Kidney (tissue), 14 donors: Measurements from ENCODE around the gene PARVB. TPM values are rescaled to one million over a fixed set of nuclear protein-coding genes. Genes with fewer than 3 reads are reported as not detected.
A peak's percentile ranks its signal among the peaks of the same experiment; 100 is the strongest.

ENCODE experiments used
- DNase-seq, 5 donors: peaks; one replicate each; pipeline ENCODE4 v3.0.0-alpha.2; 2013 to 2020
- FAIRE-seq: peaks from 2 replicates; lab custom pipeline; 2012; peaks lifted over from hg19 to GRCh38; lab: Jason Lieb, UNC
- H3K27ac ChIP-seq, 2 donors: one replicate each; pipeline ENCODE4 v1.7.0; 2013; ENCODE audit warnings: low read depth in 2 of 2, low read length in 2 of 2, inconsistent platforms in 1 of 2
- H3K27me3 ChIP-seq: one replicate; pipeline ENCODE4 v1.7.1; 2013; ENCODE audit warnings: low read length, inconsistent platforms; ENCODE audit not compliant: control insufficient read depth, insufficient read depth
- H3K36me3 ChIP-seq, 3 donors: one replicate each; pipeline versions ENCODE4 v1.7.0 to v1.7.1; 2013; ENCODE audit warnings: low read length in 3 of 3, control low read depth in 1 of 3, inconsistent platforms in 1 of 3; ENCODE audit not compliant: insufficient read depth in 3 of 3, control insufficient read depth in 2 of 3
- H3K4me1 ChIP-seq, 3 donors: one replicate each; pipeline versions ENCODE4 v1.7.0 to v1.7.1; 2013; ENCODE audit warnings: low read length in 3 of 3, inconsistent platforms in 1 of 3, low read depth in 1 of 3; ENCODE audit not compliant: control insufficient read depth in 2 of 3, insufficient read depth in 2 of 3
- H3K4me3 ChIP-seq, 3 donors: one replicate each; pipeline versions ENCODE4 v1.7.0 to v1.8.1; 2013; ENCODE audit warnings: low read length in 3 of 3, control low read depth in 1 of 3, inconsistent platforms in 1 of 3
- H3K9ac ChIP-seq, 3 donors: one replicate each; pipeline versions ENCODE4 v1.7.0 to v1.7.1; 2013; ENCODE audit warnings: low read length in 3 of 3, control low read depth in 1 of 3, inconsistent platforms in 1 of 3
- H3K9me3 ChIP-seq, 3 donors: one replicate each; pipeline versions ENCODE4 v1.7.0 to v1.7.1; 2013; ENCODE audit warnings: low read length in 3 of 3, control low read depth in 1 of 3, inconsistent platforms in 1 of 3; ENCODE audit not compliant: control insufficient read depth in 2 of 3, insufficient read depth in 1 of 3
- CTCF ChIP-seq: IDR thresholded peaks from 3 replicates; pipeline ENCODE4 v1.5.1; 2012; ENCODE audit warnings: mild to moderate bottlenecking, moderate library complexity, borderline replicate concordance; ENCODE audit not compliant: insufficient read depth; ENCODE audit errors: extremely low read depth
- intact Hi-C: fragments of 100-400 bp; cut with DNase I; formaldehyde crosslinking; loops from one replicate; pipeline ENCODE4 v1.11.1; 2022
- polyA plus RNA-seq: library from polyadenylated mRNA; stranded (reverse); fragments of 350-450 nt; fragmentation: Illumina TruSeq; extraction: RNeasy Lipid Tissue Mini Kit (QIAGEN cat#74804); gene quantifications from one replicate; pipeline ENCODE4 v1.2.3, GENCODE V29; 2014; ENCODE audit warnings: low read depth, low replicate concordance; ENCODE audit not compliant: insufficient read depth
- total RNA-seq: library from RNA; stranded (reverse); fragmentation: NEBNext Ultra II Directional; extraction: Animal tissue kit (Norgen Biotek cat#: 25700); gene quantifications from one replicate; pipeline ENCODE4 v1.2.1, GENCODE V29; 2021
- donor health status: control.
- donor health status: control.
- donor health status: control.
- donor health status: control.
- donor health status: control.
- donor health status: DM: yes; HTN: yes; CAD: no.
- donor health status: Normal renal cell carcinoma (clear cell type).

The PARVB gene
- total and polyA plus RNA-seq, 2 donors from 2014 or later, result 32.9 to 51.1 TPM

DNA sequence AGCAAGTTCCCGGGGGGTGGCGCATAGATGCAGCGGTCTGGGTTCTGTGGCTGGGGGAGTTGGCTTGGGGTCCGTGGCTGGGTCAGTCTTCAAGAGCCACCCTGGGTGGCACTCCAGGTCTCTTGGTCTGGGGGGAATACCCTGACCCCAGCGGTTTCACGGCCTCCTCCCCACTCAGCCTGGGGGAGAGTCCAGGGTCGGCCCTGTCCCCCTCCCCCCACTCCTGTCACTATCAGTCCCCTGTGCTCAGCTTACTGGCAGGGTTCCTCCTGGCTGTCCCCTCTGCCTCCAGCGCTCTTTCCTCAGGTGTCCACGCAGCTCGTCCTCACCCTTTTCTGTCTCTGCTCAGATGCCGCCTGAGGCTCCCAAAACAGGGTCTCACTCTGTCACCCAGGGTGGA lies 88.1 kb downstream of the PARVB start:
- intact Hi-C loops, result no loop called here
- Histone ChIP-seq H3K36me3 (no peaks in the 10 kb centered on the region), H3K4me1 (no peaks in the 10 kb centered on the region), H3K27me3 (no peaks in the 10 kb centered on the region), H3K27ac (no peak overlapping the region), H3K4me3 (no peak overlapping the region), H3K9me3 (no peaks in the 10 kb centered on the region), H3K9ac (no peak overlapping the region)
- FAIRE-seq, result no peak
- peak in 1 of 5 donors; percentile 41 for DNase-seq
- no peak for TF ChIP-seq CTCF

DNA sequence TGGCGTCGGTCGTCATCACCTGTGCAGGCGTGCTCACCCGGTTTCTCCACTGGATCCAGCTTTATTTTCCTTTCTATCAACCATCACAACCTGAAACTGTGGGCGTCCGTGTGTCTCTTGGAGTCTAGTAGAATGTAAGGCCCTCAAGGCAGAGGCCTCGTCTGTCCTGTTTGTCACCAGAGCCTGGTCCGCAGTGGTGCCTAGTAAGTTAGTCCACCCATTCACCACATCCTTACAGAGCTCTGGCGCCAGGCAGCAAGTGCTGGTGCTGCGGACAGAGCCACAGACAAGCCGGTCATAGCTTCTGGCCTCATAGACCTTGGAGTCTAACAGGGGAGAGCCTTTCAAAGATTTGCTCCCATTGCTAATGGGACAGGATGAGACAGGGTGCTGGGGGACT lies 92.2 kb downstream of the PARVB start:
- TF ChIP-seq CTCF, result no peak
- peak in 1 of 5 donors; percentile 55 for DNase-seq
- H3K4me1 ChIP-seq, result no peaks in the 10 kb centered on the region
- intact Hi-C loops, result no loop called here
- H3K27me3 ChIP-seq, result no peaks in the 10 kb centered on the region
- FAIRE-seq, result no peak
- no peak overlapping the region for H3K4me3 ChIP-seq
- no peak overlapping the region for H3K27ac ChIP-seq
- H3K9ac ChIP-seq, result no peak overlapping the region
- peaks cover 0 to under 1% (median 0%) of the 10 kb centered on the region in 3 donors for H3K9me3 ChIP-seq
- peaks cover 0 to 2% (median 0%) of the 10 kb centered on the region in 3 donors for H3K36me3 ChIP-seq

DNA sequence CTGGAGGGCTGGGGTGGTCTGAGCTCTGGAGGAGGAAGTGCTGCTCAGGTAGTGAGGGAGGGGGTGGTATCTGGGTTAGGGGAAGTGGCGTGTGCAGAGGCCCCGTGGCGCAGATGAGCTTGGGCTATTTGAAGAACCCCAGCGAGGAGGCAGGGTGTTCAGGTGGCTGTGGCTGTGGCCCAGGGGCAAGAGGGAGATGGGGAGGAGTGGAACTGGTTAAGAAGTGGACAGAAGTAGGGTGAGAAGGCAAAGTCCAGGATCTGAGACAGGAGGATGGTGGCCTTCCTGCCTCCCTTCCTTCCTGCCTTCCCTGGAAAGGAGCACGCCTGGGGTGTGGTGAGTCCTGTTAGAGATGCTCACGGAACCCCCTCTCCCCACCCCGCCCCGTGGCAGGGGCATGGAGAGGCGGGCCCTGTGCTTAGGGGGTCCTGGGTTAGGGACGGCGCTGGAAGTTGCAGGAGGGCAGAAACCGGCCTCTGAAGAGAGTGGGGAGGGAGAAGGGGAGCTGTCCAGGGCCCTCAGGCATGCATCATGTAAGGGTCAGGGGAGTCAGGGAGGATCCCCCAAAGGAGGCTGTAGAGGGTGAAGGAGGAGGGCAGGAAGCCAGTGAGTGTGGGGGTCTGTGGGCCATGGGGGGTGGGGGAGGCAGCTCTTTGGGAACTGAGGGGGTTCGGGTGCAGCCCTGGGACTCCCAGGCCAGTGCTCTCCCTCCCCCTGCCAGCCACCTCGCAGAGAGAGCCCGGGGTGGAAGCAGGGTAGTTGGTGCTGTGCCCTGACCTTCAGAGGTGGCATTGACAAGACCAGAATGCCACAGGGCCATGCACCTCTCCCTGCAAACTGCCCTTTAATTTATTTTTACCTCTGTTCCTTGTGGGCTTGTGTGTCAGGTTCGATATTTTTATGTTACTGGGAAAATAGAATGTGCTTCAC lies 92.9 kb downstream of the PARVB start:
- TF ChIP-seq CTCF, result no peak
- peaks cover 0 to 2% (median 0%) of the 10 kb centered on the region in 3 donors for H3K36me3 ChIP-seq
- no peaks in the 10 kb centered on the region for H3K27me3 ChIP-seq
- H3K27ac ChIP-seq, result no peak overlapping the region
- no peak overlapping the region for H3K9ac ChIP-seq
- DNase-seq (peak in 1 of 5 donors; percentile 54), FAIRE-seq (no peak)
- H3K9me3 ChIP-seq, result peaks cover 0 to 4% (median 0%) of the 10 kb centered on the region in 3 donors
- H3K4me3 ChIP-seq, result no peak overlapping the region
- intact Hi-C loops, result no loop called here
- no peaks in the 10 kb centered on the region for H3K4me1 ChIP-seq
